T-cell (primary cell): Measurements from ENCODE around the gene PRKACB. TPM values are rescaled to one million over a fixed set of nuclear protein-coding genes. Genes with fewer than 3 reads are reported as not detected.
A peak's percentile ranks its signal among the peaks of the same experiment; 100 is the strongest.
"Not testable (repeated sequence)": the region's sequence is repeated elsewhere in the genome, so short reads cannot be mapped to it uniquely, and the experiment has no call there.

ENCODE experiments used
- ATAC-seq, 4 experiments: fragments of 200-7000 bp in 3 of 4; fragments of 150-1000 bp in 1 of 4; cut with Tn5 transposase; replicated peaks in 1 of 4; 1 replicate in 3 of 4; 2 replicates in 1 of 4; pipeline ENCODE4 v1.10.0; 2021; ENCODE audit warnings: moderate library complexity in 3 of 4, mild to moderate bottlenecking in 2 of 4, moderate number of reproducible peaks in 1 of 4
- CTCF ChIA-PET, 2 donors: fragments of 300-600 bp; sonication (Branson Sonifier 250); formaldehyde crosslinking; loops; one replicate each; lab custom pipeline; 2022; ENCODE audit warnings: antibody characterized with exemption in 2 of 2; lab: Charles Lee
- POLR2A ChIA-PET, 2 donors: fragments of 300-600 bp; sonication (Branson Sonifier 250); formaldehyde crosslinking; loops; one replicate each; lab custom pipeline; 2022; ENCODE audit warnings: antibody characterized with exemption in 2 of 2; lab: Charles Lee
- DNase-seq, 35 experiments: peaks; one replicate each; pipeline versions ENCODE4 v3.0.0 to v3.0.0-alpha.2; 2013 to 2023
- H3K27ac ChIP-seq: one replicate; pipeline ENCODE4 v1.5.1; 2013; ENCODE audit warnings: low read length
- H3K27me3 ChIP-seq, 2 experiments: replicated peaks in 1 of 2; 1 replicate in 1 of 2; 2 replicates in 1 of 2; pipeline versions ENCODE4 v1.6.1 to v1.7.0; 2013; ENCODE audit warnings: low read length in 1 of 2, mixed read lengths in 1 of 2; ENCODE audit not compliant: control insufficient read depth in 2 of 2, insufficient read depth in 2 of 2; ENCODE audit errors: extremely low read depth in 1 of 2
- H3K36me3 ChIP-seq, 2 donors: 1 replicate in 1 of 2; 2 replicates in 1 of 2; pipeline versions ENCODE4 v1.6.1 to v1.7.0; 2013; ENCODE audit warnings: low read length in 1 of 2; ENCODE audit not compliant: control insufficient read depth in 2 of 2, insufficient read depth in 1 of 2; ENCODE audit errors: extremely low read depth in 1 of 2
- H3K4me1 ChIP-seq, 2 experiments: 1 replicate in 1 of 2; 2 replicates in 1 of 2; pipeline versions ENCODE4 v1.6.1 to v1.7.0; 2013; ENCODE audit warnings: low read length in 2 of 2, mixed read lengths in 1 of 2; ENCODE audit not compliant: insufficient read depth in 2 of 2, control insufficient read depth in 1 of 2; ENCODE audit errors: extremely low read depth in 1 of 2
- H3K4me3 ChIP-seq, 2 donors: 1 replicate in 1 of 2; 2 replicates in 1 of 2; pipeline versions ENCODE4 v1.5.1 to v1.7.0; 2013; ENCODE audit warnings: mild to moderate bottlenecking in 2 of 2, low read length in 1 of 2, moderate library complexity in 1 of 2; ENCODE audit not compliant: control insufficient read depth in 1 of 2; ENCODE audit errors: extremely low read depth in 1 of 2
- H3K9me3 ChIP-seq: 2 replicates; pipeline ENCODE4 v1.7.0; 2013
- H3K27ac Mint-ChIP-seq, 2 donors: one replicate each; pipeline ENCODE4 v1.8.0; 2020 to 2021; ENCODE audit warnings: mild to moderate bottlenecking in 2 of 2, mixed read lengths in 2 of 2
- H3K27me3 Mint-ChIP-seq, 2 donors: one replicate each; pipeline ENCODE4 v1.8.0; 2021 to 2022; ENCODE audit warnings: mixed read lengths in 2 of 2
- H3K36me3 Mint-ChIP-seq: one replicate; pipeline ENCODE4 v1.8.0; 2021; ENCODE audit warnings: mixed read lengths
- H3K4me1 Mint-ChIP-seq, 3 donors: one replicate each; pipeline ENCODE4 v1.8.0; 2020 to 2022; ENCODE audit warnings: mixed read lengths in 3 of 3, mild to moderate bottlenecking in 1 of 3
- H3K4me3 Mint-ChIP-seq, 3 donors: one replicate each; pipeline ENCODE4 v1.8.0; 2020 to 2022; ENCODE audit warnings: mild to moderate bottlenecking in 3 of 3, mixed read lengths in 3 of 3, moderate library complexity in 3 of 3
- H3K9me3 Mint-ChIP-seq, 3 donors: one replicate each; pipeline ENCODE4 v1.8.0; 2020 to 2022; ENCODE audit warnings: mixed read lengths in 3 of 3
- WGBS: methylation state at CpG from one replicate; pipeline ENCODE4 v1.1.5; 2013; ENCODE audit warnings: missing lambda C conversion rate; ENCODE audit not compliant: insufficient coverage; 5-methylcytosine and 5-hydroxymethylcytosine counted together
- total RNA-seq, 35 experiments: library from RNA in 6 of 35; stranded (reverse) in 6 of 35; fragments of 120-200 nt in 1 of 35; gene quantifications; one replicate each; pipeline versions ENCODE4 v1.2.1 to v1.2.4 and lab custom pipeline; 2013 to 2026

PRKACB gene
- total RNA-seq, 5 donors from 2014 or later (not counting 1 experiment from before 2014, with no cell fraction given), result 101 to 119 (median 109) TPM

DNA sequence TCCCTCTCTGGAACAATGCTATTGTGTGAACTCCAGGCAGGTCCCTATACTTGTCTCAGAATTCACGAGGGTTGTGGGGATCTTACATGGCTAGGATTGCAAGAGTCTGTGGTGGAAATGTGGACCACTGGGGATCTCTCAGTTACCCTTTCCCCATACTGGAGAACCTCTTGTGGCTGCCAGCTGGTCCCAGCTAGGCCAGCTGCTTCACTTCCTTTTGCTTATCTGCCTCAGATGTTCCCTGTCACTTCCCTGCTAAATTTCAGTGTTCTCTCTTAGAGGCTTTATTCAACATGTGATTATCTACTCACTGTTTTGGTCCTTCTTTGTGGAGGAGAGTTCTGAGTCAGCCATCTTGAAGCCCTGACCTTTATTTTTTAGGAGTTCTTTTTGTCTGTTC is 81.6 kb downstream of the PRKACB start:
- no peak for DNase-seq
- ChIA-PET POLR2A (no interaction called here), CTCF (no interaction called here)
- H3K27ac ChIP-seq, result no peak overlapping the region
- no peaks in the 10 kb centered on the region for H3K27me3 Mint-ChIP-seq
- peak overlapping the region; percentile 0 to 24 for H3K27ac Mint-ChIP-seq
- H3K9me3 Mint-ChIP-seq, result peaks cover 15 to 25% (median 24%) of the 10 kb centered on the region in 3 donors
- WGBS, result no CpG with 5 or more reads among the region's 1 CpG
- H3K4me3 ChIP-seq, result no peak overlapping the region
- peaks cover 31 to 38% (median 34%) of the 10 kb centered on the region in 3 donors for H3K4me1 Mint-ChIP-seq
- H3K9me3 ChIP-seq, result peaks cover 8% of the 10 kb centered on the region
- peaks cover 3 to 31% of the 10 kb centered on the region in 2 donors for H3K36me3 ChIP-seq
- H3K4me3 Mint-ChIP-seq, result no peak overlapping the region
- peaks cover 0 to 19% of the 10 kb centered on the region in 2 experiments for H3K4me1 ChIP-seq
- ATAC-seq, result no peak
- H3K36me3 Mint-ChIP-seq, result peaks cover 68% of the 10 kb centered on the region
- H3K27me3 ChIP-seq, result no peaks in the 10 kb centered on the region

DNA sequence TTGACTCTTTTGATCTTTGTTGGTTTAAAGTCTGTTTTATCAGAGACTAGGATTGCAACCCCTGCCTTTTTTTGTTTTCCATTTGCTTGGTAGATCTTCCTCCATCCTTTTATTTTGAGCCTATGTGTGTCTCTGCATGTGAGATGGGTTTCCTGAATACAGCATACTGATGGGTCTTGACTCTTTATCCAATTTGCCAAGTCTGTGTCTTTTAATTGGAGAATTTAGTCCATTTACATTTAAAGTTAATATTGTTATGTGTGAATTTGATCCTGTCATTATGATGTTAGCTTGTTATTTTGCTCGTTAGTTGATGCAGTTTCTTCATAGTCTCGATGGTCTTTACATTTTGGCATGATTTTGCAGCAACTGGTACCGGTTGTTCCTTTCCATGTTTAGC is 88.6 kb downstream of the PRKACB start:
- H3K27me3 ChIP-seq, H3K27ac ChIP-seq, CTCF ChIA-PET, H3K27me3 Mint-ChIP-seq, H3K9me3 Mint-ChIP-seq, POLR2A ChIA-PET, H3K4me1 ChIP-seq, H3K4me3 Mint-ChIP-seq, H3K27ac Mint-ChIP-seq, ATAC-seq, H3K4me1 Mint-ChIP-seq, DNase-seq, H3K4me3 ChIP-seq, H3K9me3 ChIP-seq: not testable (repeated sequence)
- WGBS, result no CpG with 5 or more reads among the region's 3 CpGs
- peaks cover 0 to 22% of the 10 kb centered on the region in 2 donors for H3K36me3 ChIP-seq
- peaks cover 50% of the 10 kb centered on the region for H3K36me3 Mint-ChIP-seq

DNA sequence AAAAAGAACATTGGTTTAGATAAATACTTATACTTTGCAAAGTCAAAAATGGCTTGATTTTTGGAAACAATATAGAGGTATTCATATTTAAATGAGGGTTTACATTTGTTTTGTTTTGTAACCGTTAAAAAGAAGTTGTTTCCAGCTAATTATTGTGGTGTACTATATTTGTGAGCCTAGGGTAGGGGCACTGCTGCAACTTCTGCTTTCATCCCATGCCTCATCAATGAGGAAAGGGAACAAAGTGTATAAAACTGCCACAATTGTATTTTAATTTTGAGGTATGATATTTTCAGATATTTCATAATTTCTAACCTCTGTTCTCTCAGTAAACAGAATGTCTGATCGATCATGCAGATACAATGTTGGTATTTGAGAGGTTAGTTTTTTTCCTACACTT is 92.2 kb downstream of the PRKACB start:
- no peaks in the 10 kb centered on the region for H3K9me3 ChIP-seq
- H3K27me3 ChIP-seq, result no peaks in the 10 kb centered on the region
- ATAC-seq (no peak), DNase-seq (no peak)
- CTCF ChIA-PET, result no interaction called here
- Mint-ChIP-seq H3K27ac (no peak overlapping the region), H3K27me3 (no peaks in the 10 kb centered on the region), H3K36me3 (peaks cover 73% of the 10 kb centered on the region), H3K4me3 (no peak overlapping the region), H3K9me3 (peaks cover 0 to 7% (median 0%) of the 10 kb centered on the region in 3 donors), H3K4me1 (peaks cover 0 to 4% (median 0%) of the 10 kb centered on the region in 3 donors)
- no CpG with 5 or more reads among the region's 2 CpGs for WGBS
- peaks cover 4 to 42% of the 10 kb centered on the region in 2 donors for H3K36me3 ChIP-seq
- POLR2A ChIA-PET, result no interaction called here
- H3K27ac ChIP-seq, result no peak overlapping the region
- H3K4me1 ChIP-seq, result no peaks in the 10 kb centered on the region
- H3K4me3 ChIP-seq, result no peak overlapping the region

DNA sequence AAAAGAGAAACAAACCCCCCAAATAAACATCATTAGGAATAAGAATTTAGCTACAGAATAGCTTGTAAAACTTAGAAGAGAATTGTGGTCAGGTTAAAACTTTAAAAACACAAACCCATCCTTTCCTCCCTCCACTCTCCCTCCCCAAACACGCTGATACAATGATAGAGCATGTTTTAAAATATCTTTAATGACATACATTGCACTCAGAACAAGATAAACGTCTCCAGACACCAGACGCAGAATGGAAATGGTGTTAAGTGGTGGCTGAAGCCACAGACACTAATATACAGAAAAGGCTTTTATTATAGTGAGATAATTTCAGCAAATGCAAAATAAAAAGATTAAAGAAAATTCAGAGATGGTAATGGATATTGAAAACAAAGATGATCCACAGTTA is 98.6 kb downstream of the PRKACB start:
- ChIA-PET POLR2A (no interaction called here), CTCF (interaction anchor here in 1 of 2 donors (0.7 kb wide), 1 partner anchor 1386 kb away, joined by 4 read pairs; no protein-coding TSS in a partner anchor)
- H3K27ac ChIP-seq, result no peak overlapping the region
- H3K4me1 ChIP-seq, result no peaks in the 10 kb centered on the region
- H3K4me3 Mint-ChIP-seq, result no peak overlapping the region
- H3K4me1 Mint-ChIP-seq, result peaks cover 0 to 10% (median 0%) of the 10 kb centered on the region in 3 donors
- no CpG with 5 or more reads among the region's 3 CpGs for WGBS
- DNase-seq (no peak), ATAC-seq (no peak)
- no peak overlapping the region for H3K4me3 ChIP-seq
- peaks cover 4 to 21% of the 10 kb centered on the region in 2 donors for H3K36me3 ChIP-seq
- H3K27me3 Mint-ChIP-seq, result no peaks in the 10 kb centered on the region
- no peaks in the 10 kb centered on the region for H3K27me3 ChIP-seq
- no peak overlapping the region for H3K27ac Mint-ChIP-seq
- peaks cover 0 to 19% (median 16%) of the 10 kb centered on the region in 3 donors for H3K9me3 Mint-ChIP-seq
- peaks cover 48% of the 10 kb centered on the region for H3K36me3 Mint-ChIP-seq
- peaks cover 3% of the 10 kb centered on the region for H3K9me3 ChIP-seq

- Histone ChIP-seq H3K27me3 (no peaks in the 10 kb centered on the region), H3K4me1 (no peaks in the 10 kb centered on the region), H3K9me3 (peaks cover 3% of the 10 kb centered on the region), H3K27ac (no peak overlapping the region), H3K36me3 (peaks cover 0 to 4% of the 10 kb centered on the region in 2 donors), H3K4me3 (no peak overlapping the region)
- peaks cover 19% of the 10 kb centered on the region for H3K36me3 Mint-ChIP-seq
- H3K27ac Mint-ChIP-seq, result no peak overlapping the region
- H3K9me3 Mint-ChIP-seq, result peaks cover 0 to 28% (median 18%) of the 10 kb centered on the region in 3 donors
- no CpG with 5 or more reads among the region's 3 CpGs for WGBS
- no peaks in the 10 kb centered on the region for H3K27me3 Mint-ChIP-seq
- H3K4me1 Mint-ChIP-seq, result peaks cover 0 to 10% (median 0%) of the 10 kb centered on the region in 3 donors
- ChIA-PET CTCF (no interaction called here), POLR2A (interaction anchor here in 1 of 2 donors (0.6 kb wide), 1 partner anchor 469 kb away, joined by 3 read pairs; no protein-coding TSS in a partner anchor)
- ATAC-seq (no peak), DNase-seq (no peak)
- H3K4me3 Mint-ChIP-seq, result no peak overlapping the region
These were observed 101.5 kb downstream of the PRKACB start for GRCh38 chr1:84245563-84245962.

DNA sequence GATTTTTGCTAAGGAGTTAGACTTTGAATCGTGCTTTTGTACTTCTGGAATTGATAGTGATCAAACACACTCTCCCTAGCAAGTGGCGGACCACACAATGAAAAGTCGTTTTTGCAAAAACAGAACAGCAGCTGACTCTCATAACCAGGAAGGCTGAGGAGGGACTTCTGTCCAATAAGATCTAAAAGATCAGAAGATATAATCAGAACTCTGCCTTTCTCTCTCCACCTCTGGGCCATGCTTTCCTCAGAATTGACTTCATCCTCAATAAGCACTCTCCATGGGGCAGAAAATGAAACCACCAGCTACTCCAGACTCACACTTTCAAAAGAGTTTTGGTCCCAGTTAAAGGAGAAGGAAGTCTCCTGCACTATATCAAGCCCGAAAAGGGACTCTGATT is 102.1 kb downstream of the PRKACB start:
- Histone ChIP-seq H3K9me3 (peaks cover 3% of the 10 kb centered on the region), H3K27me3 (no peaks in the 10 kb centered on the region), H3K27ac (no peak overlapping the region), H3K4me3 (no peak overlapping the region), H3K36me3 (no peaks in the 10 kb centered on the region), H3K4me1 (no peaks in the 10 kb centered on the region)
- H3K9me3 Mint-ChIP-seq, result peaks cover under 1 to 33% (median 20%) of the 10 kb centered on the region in 3 donors
- H3K4me3 Mint-ChIP-seq, result no peak overlapping the region
- ATAC-seq (no peak), DNase-seq (no peak)
- H3K4me1 Mint-ChIP-seq, result peaks cover 0 to 10% (median 0%) of the 10 kb centered on the region in 3 donors
- H3K27me3 Mint-ChIP-seq, result no peaks in the 10 kb centered on the region
- CTCF ChIA-PET, result no interaction called here
- POLR2A ChIA-PET, result interaction anchor here in 1 of 2 donors (0.6 kb wide), 1 partner anchor 469 kb away, joined by 3 read pairs; no protein-coding TSS in a partner anchor
- no CpG with 5 or more reads among the region's 4 CpGs for WGBS
- H3K27ac Mint-ChIP-seq, result no peak overlapping the region
- H3K36me3 Mint-ChIP-seq, result peaks cover 15% of the 10 kb centered on the region
